ENCODE measurements around the gene SEPTIN2.
"Not testable (repeated sequence)": the region's sequence is repeated elsewhere in the genome, so short reads cannot be mapped to it uniquely, and the experiment has no call there.

SEPTIN2 gene

DNA sequence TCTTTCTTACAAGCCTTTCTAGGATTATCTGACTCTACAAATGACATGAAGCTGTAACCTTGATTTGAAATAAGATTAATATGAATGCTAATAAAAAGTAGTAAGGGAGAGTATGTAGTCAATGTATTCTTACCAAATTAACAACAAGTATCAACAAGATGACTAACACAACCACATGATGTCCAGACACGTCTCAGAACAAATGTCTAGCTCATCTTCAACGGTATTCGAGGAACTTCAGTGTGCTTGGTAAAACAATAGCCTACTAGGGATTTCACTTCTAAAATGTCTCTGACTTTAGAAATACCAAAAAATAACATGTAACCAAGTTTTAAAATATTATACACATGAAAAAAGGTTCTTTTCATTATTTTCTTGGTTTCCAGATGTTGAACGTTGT, 3.6 kb upstream of the SEPTIN2 start:
- no peak for DNase-seq (ENCODE audit: low read depth in 1 of 2, low spot score in 1 of 2)
- in situ Hi-C loops (cut with HindIII; ENCODE audit: low pct_unique_long_range_greater_than_20kb, low sequenced_read_pairs), result no loop called here
- TF ChIP-seq JUND (IDR thresholded peaks at IDR 0.05; ENCODE audit: low read depth), result no peak

GRCh38 chr2:241313543-241314095, 2.1 kb upstream of the SEPTIN2 start:
- in situ Hi-C loops (cut with HindIII; ENCODE audit: low pct_unique_long_range_greater_than_20kb, low sequenced_read_pairs), result no loop called here
- DNase-seq (ENCODE audit: low read depth in 1 of 2, low spot score in 1 of 2), result no peak
- no peak for TF ChIP-seq JUND (IDR thresholded peaks at IDR 0.05; ENCODE audit: low read depth)

DNA sequence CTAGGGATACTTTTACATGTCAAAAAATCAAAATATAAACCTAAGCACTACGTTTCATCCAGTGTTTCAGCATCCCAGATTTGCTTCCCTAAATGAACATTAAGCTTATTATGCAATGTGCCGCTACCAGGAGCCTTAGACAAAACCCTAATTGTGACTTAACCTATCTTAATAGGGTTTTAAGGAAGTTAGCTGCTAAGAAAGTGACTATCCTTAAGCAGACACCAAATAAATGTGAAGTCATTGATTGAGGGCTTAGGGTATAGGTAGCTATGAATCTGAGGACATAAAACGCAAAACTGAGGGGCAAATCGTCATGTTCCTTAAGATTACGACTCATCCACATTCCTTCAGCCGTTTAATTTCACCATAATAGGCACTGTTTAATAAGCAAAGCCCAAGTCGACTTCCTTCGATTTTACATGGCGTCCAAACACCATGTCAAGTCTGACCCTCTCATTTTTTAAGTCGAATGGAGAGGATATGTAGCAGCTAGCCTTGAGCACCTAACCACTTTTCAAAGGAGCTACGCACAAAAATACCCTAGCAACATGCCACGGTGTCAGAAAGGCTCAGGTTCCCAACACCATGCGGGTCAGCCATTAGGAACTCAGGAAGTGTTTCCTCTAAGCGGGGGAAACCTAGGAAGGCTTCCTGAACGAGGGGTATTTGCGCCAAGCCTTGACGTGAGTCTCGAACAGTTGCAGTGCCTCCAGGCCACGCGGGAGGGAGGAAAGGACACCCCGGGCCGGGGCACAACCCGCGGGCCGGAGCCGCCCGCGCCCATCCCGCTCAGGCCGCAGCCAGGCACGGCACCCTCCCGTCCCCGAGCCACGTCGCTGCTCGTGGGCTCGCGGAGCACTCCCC, 1.3 kb upstream of the SEPTIN2 start:
- in situ Hi-C loops (cut with HindIII; ENCODE audit: low pct_unique_long_range_greater_than_20kb, low sequenced_read_pairs), result no loop called here

DNA sequence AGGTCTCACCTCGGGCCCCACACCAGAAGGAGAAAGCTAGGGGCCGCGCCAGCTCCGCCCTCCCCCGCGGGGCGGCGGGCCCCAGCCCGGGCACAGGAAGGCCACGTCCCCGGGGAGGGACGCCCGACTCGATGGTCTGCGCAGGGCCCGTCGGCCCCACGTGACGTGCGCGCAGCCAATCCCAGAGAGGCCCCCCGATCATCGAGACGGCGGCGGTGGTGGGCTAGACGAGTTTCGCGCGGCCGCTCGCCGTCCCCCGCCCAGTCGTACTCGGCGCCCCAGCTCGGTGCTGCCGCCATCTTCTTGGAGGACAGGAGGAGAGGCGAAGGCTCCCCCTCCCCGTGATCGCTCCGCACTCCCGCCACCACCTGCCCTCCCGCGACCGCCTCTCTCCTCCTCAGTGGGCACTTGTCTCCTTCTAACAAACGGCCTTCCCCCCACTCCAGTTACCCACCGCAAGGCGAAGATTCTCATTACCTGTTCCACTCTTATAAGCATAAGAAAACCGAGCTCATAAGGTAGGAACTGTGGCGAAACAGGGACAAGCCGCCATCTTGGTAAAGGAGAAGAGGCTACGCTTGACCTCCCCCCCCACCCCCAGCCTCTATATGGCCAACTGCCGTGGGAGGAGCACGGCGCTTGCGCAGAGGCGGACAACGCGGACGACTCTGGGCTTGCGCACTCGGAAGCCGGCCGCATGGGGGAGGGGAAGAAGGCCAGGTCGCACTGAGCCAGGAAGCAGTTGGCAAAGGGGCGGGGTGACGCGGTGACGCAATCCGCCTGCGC, 439 bp upstream of the SEPTIN2 start, which contains the start of gene HDLBP:
TSS of gene HDLBP (minus strand) at position 580 of the 786 bp plus-strand sequence. CDS start 48,803 bp downstream, outside the sequence.
- no peak for TF ChIP-seq JUND (IDR thresholded peaks at IDR 0.05; ENCODE audit: low read depth)
- peak; percentile 95 to 97 for DNase-seq (ENCODE audit: low read depth in 1 of 2, low spot score in 1 of 2)
- in situ Hi-C loops (cut with HindIII; ENCODE audit: low pct_unique_long_range_greater_than_20kb, low sequenced_read_pairs), result no loop called here

More for the DNA sequence above, 1.3 kb upstream of the SEPTIN2 start:
- DNase-seq (ENCODE audit: low read depth in 1 of 2, low spot score in 1 of 2), result no peak
- TF ChIP-seq JUND (IDR thresholded peaks at IDR 0.05; ENCODE audit: low read depth), result no peak

- TF ChIP-seq JUND (IDR thresholded peaks at IDR 0.05; ENCODE audit: low read depth), result no peak
- in situ Hi-C loops (cut with HindIII; ENCODE audit: low pct_unique_long_range_greater_than_20kb, low sequenced_read_pairs), result no loop called here
These were observed 1.1 kb downstream of the SEPTIN2 start for GRCh38 chr2:241316825-241317224.

DNA sequence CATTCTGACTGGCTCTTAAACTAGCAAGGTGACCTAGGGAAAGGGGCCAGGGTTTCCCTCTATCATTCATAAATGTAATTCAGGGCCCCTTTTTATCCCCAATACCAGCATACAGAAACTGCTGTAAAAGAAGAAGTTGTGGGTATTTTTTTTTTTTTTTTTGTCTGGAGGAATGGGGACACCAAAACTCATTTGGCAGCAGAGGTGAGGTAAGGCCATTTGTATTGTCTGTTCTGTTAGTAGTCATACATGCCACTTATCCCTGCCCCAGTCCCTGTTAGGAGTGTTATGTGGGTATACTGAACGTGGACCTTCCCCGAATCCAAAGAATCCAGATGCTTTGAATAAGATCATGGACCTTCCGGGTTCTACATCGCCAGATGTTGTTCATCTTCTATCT, 1.7 kb downstream of the SEPTIN2 start:
- in situ Hi-C loops (cut with HindIII; ENCODE audit: low pct_unique_long_range_greater_than_20kb, low sequenced_read_pairs), result no loop called here
- no peak for DNase-seq (ENCODE audit: low read depth in 1 of 2, low spot score in 1 of 2)
- TF ChIP-seq JUND (IDR thresholded peaks at IDR 0.05; ENCODE audit: low read depth), result no peak

More at GRCh38 chr2:241316825-241317224, 1.1 kb downstream of the SEPTIN2 start:
- DNase-seq (ENCODE audit: low read depth in 1 of 2, low spot score in 1 of 2), result no peak

- in situ Hi-C loops (cut with HindIII; ENCODE audit: low pct_unique_long_range_greater_than_20kb, low sequenced_read_pairs); DNase-seq (ENCODE audit: low read depth in 1 of 2, low spot score in 1 of 2): not testable (repeated sequence)
These were observed 3.1 kb downstream of the SEPTIN2 start for GRCh38 chr2:241318830-241319229.

DNA sequence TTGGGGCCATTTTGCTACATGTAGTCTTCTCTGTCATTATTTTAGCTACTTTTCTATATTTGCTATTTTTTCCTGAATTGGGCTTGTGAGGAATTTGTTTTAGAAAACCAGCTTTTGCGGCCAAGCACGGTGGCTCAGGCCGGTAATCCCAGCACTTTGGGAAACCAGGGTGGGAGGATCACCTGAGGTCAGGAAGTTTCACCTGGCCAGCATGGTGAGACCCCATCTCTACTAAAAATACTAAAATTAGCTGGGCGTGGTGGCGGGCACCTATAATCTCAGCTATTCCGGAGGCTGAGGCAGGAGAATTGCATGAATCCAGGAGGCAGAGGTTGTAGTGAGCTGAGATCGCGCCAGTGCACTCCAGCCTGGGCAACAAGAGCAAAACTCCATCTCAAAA, 4.7 kb downstream of the SEPTIN2 start:
- DNase-seq (ENCODE audit: low read depth in 1 of 2, low spot score in 1 of 2), result no peak
- TF ChIP-seq JUND (IDR thresholded peaks at IDR 0.05; ENCODE audit: low read depth), result no peak
- in situ Hi-C loops (cut with HindIII; ENCODE audit: low pct_unique_long_range_greater_than_20kb, low sequenced_read_pairs), result no loop called here

GRCh38 chr2:241321033-241321432, 5.3 kb downstream of the SEPTIN2 start:
- no peak for DNase-seq (ENCODE audit: low read depth in 1 of 2, low spot score in 1 of 2)
- no peak for TF ChIP-seq JUND (IDR thresholded peaks at IDR 0.05; ENCODE audit: low read depth)
- in situ Hi-C loops (cut with HindIII; ENCODE audit: low pct_unique_long_range_greater_than_20kb, low sequenced_read_pairs), result no loop called here

- DNase-seq (ENCODE audit: low read depth in 1 of 2, low spot score in 1 of 2), result no peak
These were observed 6.2 kb downstream of the SEPTIN2 start for GRCh38 chr2:241321886-241322285.

GRCh38 chr2:241323778-241324177, 8.1 kb downstream of the SEPTIN2 start:
- TF ChIP-seq JUND (IDR thresholded peaks at IDR 0.05; ENCODE audit: low read depth), result no peak
- in situ Hi-C loops (cut with HindIII; ENCODE audit: low pct_unique_long_range_greater_than_20kb, low sequenced_read_pairs), result no loop called here
- no peak for DNase-seq (ENCODE audit: low read depth in 1 of 2, low spot score in 1 of 2)

More at GRCh38 chr2:241321886-241322285, 6.2 kb downstream of the SEPTIN2 start:
- in situ Hi-C loops (cut with HindIII; ENCODE audit: low pct_unique_long_range_greater_than_20kb, low sequenced_read_pairs), result no loop called here
- TF ChIP-seq JUND (IDR thresholded peaks at IDR 0.05; ENCODE audit: low read depth), result no peak

- no peak for DNase-seq (ENCODE audit: low read depth in 1 of 2, low spot score in 1 of 2)
- in situ Hi-C loops (cut with HindIII; ENCODE audit: low pct_unique_long_range_greater_than_20kb, low sequenced_read_pairs), result no loop called here
- TF ChIP-seq JUND (IDR thresholded peaks at IDR 0.05; ENCODE audit: low read depth), result no peak
These were observed 9.1 kb downstream of the SEPTIN2 start for GRCh38 chr2:241324775-241325174.

DNA sequence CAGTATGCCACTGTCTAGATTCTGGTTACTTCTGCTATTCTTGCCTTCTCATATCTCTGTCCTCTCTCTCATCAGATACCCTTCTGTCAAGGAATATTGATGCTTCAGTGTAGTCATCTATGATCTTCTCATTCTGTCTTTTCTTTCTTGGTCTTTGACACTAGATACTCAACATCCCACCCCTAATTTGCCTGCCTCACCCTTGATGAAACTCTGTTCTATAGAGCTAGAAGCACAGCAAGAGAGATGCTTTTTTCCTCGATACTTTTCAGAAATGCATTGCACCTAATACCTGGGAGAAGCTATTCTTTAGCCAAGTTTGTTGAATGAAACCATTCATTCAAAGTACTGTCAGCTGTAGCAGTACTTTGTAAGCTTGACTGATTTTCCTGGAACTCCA, 9.5 kb downstream of the SEPTIN2 start:
- in situ Hi-C loops (cut with HindIII; ENCODE audit: low pct_unique_long_range_greater_than_20kb, low sequenced_read_pairs), result no loop called here
- no peak for TF ChIP-seq JUND (IDR thresholded peaks at IDR 0.05; ENCODE audit: low read depth)
- DNase-seq (ENCODE audit: low read depth in 1 of 2, low spot score in 1 of 2), result no peak

All from T47D (cell line).